Ammon's horn (tissue), 1 donor: Measurements from ENCODE around the gene BTBD9.

Experiments
- DNase-seq: peaks from one replicate; pipeline ENCODE4 v3.0.0-alpha.2; 2016; ENCODE audit warnings: low spot score

The BTBD9 gene

GRCh38 chr6:38161754-38162492, 477.8 kb downstream of the BTBD9 start:
- DNase-seq, result no peak

DNA sequence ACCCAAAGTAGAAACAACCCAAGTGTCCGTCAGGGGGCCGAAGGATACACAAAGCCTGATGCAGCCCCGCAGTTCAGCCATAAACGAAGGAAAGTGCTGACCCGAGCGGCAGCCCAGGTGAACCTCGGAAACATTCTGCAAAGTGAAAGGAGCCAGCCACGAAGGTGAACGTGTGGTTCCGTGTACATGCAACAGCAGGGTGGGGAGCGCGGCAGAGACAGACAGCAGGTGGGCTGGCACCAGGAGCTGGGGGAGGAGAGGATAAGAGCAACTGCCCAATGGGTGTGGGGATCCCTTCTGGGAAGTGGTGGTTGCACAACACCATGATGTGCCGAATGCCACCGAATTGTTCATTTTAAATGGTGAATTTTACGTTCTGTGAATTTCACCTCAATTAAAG, 478.4 kb downstream of the BTBD9 start:
- no peak for DNase-seq

- no peak for DNase-seq
Observed at GRCh38 chr6:38160831-38161230, 478.9 kb downstream of the BTBD9 start.

- no peak for DNase-seq
Observed at GRCh38 chr6:38159596-38159995, 480.1 kb downstream of the BTBD9 start.

- no peak for DNase-seq
Observed at GRCh38 chr6:38158762-38159350, 480.9 kb downstream of the BTBD9 start.

DNA sequence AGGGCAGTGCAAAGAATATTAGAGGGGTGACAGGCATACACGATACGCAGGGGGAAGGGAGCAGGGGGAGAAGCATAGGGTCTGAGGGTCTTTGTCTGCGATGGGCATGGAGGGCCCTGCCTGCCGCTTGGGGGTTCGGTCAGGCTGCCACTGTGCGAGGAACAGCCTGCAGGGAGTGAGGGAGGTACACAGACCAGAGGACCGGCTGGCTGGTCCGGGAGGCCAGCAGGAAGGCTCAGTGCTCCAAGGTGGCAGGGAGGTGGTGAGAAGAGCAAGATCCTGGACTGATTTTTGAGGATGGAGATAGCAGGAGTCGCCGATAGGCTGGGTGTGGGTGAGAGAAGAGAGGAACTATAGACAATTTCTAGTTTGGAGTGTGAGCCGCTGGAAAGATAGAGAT, 481.8 kb downstream of the BTBD9 start:
- DNase-seq, result no peak

GRCh38 chr6:38156818-38157565, 482.7 kb downstream of the BTBD9 start:
- DNase-seq, result no peak

DNA sequence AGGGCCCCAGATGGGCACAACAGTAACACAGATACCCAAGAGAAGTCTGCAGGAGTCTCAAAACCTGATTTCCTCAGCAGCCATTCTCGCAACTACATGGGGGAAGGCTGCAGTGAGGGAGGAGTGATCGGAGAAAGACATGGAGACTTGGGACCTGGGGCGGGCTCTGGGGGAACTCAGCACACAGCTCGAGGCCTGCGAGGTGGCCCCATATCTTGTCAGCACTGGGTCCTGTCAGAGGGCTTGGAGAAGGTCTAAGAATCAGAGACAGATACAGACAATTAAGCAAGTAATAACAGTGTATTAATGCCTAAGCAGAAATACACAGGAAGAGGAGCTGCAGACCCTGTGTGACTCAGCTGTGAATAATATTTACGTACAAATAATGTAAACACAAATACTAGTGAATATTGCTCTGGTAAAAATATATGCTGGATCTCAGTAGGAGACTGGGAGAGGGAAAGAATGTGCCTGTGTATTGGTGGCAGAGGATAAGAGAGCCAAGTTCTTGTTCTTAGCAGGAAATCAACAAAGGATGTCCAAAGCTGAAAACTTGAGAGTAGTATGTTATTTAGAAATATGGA, 484.0 kb downstream of the BTBD9 start:
- no peak for DNase-seq

DNA sequence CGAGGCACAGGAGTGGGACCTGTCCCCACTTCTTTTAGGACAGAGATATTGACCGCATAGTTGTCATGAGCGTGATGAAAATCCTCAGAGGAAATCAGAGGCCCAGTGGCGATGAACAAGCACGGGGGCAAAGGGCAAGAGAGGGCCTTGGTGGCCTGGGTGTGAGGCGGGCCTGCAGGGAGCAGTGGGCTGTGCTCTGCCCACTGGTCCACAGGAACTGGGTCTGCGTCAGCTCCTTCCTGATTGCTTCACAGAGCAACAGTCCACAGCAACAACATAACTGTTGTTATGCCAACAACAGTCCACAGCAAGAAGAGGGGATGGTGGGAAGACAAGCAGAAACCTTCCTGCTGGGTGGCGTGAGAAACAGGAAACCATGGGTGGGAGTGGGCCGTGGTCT, 484.6 kb downstream of the BTBD9 start:
- DNase-seq, result no peak

DNA sequence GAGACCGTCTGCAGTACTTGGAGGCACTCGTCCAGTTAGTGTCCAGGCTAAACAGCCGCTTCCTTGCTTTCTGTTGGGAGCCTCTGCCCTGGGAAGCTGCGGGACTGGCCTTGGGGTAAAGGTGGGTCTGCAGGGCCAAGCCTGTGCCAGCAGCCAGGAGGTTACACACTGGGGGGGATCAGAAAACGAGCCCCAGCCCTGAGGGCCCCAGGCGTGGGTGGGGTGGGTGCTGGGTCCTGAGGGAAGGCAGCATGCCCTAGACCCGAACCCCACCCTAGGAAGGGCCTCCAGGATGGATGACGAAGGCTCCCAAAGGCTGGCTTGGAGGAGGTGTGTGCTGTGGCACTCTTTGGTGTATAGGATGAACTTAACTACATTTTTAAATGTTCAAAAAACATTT, 485.0 kb downstream of the BTBD9 start:
- no peak for DNase-seq

- no peak for DNase-seq
Observed at GRCh38 chr6:38153798-38154345, 485.9 kb downstream of the BTBD9 start.

DNA sequence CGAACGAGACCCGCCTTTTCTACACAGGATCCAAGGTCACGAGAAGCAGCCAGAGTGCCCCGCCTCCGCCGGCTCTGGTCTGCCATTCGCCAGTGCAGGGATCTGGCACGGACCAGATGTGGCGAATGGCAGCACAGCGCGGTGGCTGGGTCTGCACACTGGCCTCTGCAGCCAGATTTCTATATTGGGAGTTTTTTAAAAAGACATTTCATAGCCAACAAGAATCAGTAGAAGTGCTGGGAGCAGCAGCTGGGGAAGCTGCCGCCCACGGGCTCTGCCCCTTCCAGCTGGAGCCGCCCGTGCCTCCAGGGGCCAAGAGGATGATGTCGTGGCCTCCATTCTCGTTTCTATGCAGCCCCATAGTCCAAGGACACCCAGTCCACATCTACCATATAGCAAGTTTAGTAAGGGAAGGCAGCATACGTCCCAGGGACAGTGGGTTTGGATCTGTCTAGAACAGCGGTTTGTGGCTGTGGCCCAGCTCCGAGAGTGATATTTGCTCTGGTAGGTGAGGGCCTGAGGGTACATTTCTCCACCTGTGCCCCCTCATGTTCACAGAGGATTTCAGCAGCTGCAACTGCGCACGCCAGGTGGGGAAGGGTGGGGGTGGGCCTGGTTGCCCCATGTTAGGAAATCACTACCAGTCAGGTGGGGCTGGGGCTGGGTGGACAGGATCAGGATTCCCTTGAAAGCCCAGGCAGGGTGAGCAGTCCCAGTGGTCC, 486.5 kb downstream of the BTBD9 start:
- no peak for DNase-seq

DNA sequence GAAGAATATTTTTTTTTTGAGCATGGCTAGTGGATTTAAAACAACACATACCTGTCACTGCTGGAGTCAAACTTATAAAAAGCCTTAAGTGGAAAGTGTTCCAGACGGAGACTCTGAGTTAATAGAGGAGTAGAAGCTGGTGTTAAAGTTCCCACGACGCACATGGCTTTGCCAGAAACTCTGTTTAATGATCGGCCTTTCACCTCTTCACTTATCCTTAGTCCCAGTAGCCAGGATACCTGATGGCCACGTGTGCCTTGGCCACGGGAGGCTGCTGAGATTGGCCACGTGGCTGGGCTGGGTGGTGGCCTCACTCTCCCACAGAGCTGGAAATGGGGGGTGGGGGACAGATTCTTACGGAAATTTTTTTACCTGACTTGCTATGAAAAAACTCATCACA, 487.1 kb downstream of the BTBD9 start:
- no peak for DNase-seq

GRCh38 chr6:38151580-38152500, 487.9 kb downstream of the BTBD9 start:
- no peak for DNase-seq

DNA sequence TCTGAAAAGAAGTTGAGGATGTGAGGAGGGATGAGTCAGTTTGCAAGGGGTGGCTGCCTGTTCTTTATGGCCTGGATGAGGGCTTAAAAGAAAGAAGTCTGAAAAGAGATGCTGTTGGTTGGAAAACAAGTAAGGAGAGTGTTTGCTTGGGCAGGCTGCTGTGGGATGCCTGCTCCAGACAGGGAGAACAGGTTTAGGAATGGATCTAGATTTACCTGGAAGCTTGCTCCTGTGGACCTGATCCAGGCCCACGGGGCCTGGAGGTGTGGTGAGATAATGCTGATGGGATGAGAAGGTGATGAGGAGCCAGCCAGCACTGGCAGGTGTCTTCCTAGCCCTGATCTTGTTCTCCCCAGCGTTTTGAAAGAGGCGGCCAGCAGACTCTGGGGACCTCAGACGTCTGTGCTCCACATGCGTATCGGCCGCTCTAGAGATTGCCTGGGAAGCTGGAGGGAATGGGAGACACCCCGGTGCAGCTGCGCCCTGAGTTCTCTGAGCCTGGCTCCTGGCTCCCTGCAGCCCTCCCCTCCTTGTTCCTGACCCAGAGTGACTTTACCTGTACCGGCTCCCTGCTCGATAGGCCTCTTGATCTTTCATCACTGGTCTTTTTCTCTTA, 488.9 kb downstream of the BTBD9 start:
- no peak for DNase-seq

DNA sequence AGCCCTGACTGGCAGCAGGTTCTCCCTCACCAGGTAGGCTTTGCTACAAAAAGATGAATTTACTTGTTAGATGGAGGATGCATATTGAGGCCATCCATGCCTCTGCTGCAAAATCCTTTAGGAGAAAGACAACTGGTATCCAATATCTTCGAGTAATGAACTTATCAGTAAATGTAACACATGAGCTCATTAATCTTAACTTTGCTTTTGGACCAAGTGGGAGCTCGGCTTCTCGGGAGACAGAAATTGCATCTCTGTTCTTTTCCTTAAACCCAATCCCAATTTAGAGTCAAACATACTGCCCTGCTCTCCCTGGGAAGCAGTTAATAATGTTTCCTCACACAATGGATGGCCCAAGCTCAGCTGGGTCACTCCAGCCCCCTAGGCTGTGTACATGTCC, 489.7 kb downstream of the BTBD9 start:
- DNase-seq, result no peak

DNA sequence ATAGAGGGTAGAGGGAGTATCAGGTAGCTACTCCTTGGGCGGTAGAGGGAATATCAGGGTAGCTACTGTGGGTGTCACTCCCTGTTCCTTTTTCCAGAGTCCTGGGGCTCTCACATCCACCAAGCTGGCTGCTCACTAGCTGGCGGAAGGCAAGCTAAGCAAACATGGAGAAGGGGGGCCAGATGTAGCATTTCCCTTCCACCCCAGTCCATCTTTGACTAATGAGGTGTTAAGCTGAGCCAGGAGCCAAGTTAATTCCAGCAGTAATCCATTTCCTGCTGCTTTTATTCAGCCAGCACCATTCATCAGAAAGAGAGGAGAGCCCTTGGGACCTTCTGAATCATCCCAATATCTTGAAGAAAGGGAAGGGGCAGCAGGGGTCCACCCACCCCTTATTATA, 490.2 kb downstream of the BTBD9 start:
- DNase-seq, result no peak

DNA sequence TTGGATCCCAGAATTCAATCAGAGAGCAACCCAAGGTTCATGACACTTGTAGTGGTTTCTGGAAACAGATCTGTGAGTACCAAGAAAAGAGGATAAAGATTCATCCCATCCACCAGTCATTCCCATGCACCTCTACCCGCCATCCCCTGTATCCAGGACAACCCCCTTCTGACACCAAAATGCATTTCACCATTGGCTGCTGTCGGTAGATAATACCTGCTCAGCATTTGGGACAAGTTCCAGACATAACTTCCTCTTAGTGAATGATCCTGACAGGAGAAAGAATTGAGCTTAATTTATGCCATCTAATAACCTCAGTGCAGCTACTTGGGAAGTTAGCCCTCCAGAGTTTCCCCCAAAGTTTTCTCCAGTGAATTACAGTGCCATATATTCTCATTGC, 491.1 kb downstream of the BTBD9 start:
- no peak for DNase-seq

- DNase-seq, result no peak
Observed at GRCh38 chr6:38146734-38147027, 493.0 kb downstream of the BTBD9 start.

DNA sequence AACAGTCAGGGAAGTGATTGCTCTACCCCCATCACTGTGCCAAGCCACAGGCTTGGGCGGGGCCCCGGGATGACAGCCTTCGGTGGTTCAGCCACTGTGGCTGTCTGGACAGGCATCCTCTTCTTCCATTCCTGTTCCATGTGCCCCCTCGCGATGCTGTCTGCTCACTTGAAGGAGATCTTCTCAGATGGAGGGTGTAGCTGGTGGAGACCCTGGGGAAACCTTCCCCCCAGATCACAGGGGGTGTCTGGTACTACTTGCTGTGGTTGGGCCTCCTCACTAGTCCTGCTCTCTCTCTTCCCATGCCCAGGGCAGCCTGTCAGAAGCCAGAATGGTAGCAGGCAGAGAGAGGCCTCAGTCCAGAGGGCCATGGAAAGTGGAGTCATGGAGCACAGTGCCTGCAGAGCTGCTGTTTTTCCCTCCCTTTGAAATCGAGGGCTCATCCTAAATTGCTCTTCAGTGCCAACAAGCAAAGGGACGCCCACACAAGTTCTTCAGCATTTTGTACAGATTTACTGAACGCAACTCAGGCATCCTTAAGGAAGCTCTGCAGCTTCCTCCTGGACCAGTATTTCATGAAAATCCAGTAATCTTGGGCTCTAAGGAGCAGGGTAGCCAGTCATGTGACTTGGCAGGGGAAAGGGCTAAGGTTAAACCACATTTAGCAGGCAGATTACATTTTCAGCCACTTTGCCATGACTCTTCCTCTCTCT, 493.6 kb downstream of the BTBD9 start:
- no peak for DNase-seq
